GM19467 (cell line): ENCODE measurements around the gene STK35.

ENCODE experiments used
- ATAC-seq: cut with Tn5 transposase; IDR thresholded peaks from one replicate; pipeline ENCODE4 v1.9.1; 2021; ENCODE audit warnings: mild to moderate bottlenecking, moderate library complexity; ENCODE audit not compliant: unreplicated experiment

Gene STK35

GRCh38 chr20:2103461-2104153, 2.0 kb downstream of the STK35 start:
- no peak for ATAC-seq

GRCh38 chr20:2104236-2104635, 2.6 kb downstream of the STK35 start:
- no peak for ATAC-seq

- no peak for ATAC-seq
Measured at GRCh38 chr20:2108498-2108897, 6.9 kb downstream of the STK35 start.

- no peak for ATAC-seq
Measured at GRCh38 chr20:2108987-2109386, 7.4 kb downstream of the STK35 start.

- no peak for ATAC-seq
Measured at GRCh38 chr20:2109425-2110210, 8.0 kb downstream of the STK35 start.

- no peak for ATAC-seq
Measured at GRCh38 chr20:2112910-2113309, 11.3 kb downstream of the STK35 start.

GRCh38 chr20:2114127-2114959, 12.7 kb downstream of the STK35 start:
- ATAC-seq: no peak

- no peak for ATAC-seq
Measured at GRCh38 chr20:2114990-2115681, 13.5 kb downstream of the STK35 start.

GRCh38 chr20:2116170-2116940, 14.7 kb downstream of the STK35 start:
- ATAC-seq: no peak

GRCh38 chr20:2118783-2119182, 17.2 kb downstream of the STK35 start:
- no peak for ATAC-seq

GRCh38 chr20:2122936-2123335, 21.3 kb downstream of the STK35 start:
- no peak for ATAC-seq

- ATAC-seq: no peak
Measured at GRCh38 chr20:2123720-2124119, 22.1 kb downstream of the STK35 start.

GRCh38 chr20:2124564-2125213, 23.1 kb downstream of the STK35 start:
- ATAC-seq: no peak

GRCh38 chr20:2125474-2126112, 24.0 kb downstream of the STK35 start:
- ATAC-seq: no peak

GRCh38 chr20:2127238-2127637, 25.6 kb downstream of the STK35 start:
- ATAC-seq: no peak

- ATAC-seq: no peak
Measured at GRCh38 chr20:2128542-2128941, 26.9 kb downstream of the STK35 start.

- ATAC-seq: no peak
Measured at GRCh38 chr20:2130062-2130591, 28.5 kb downstream of the STK35 start.

- ATAC-seq: no peak
Measured at GRCh38 chr20:2130683-2131082, 29.1 kb downstream of the STK35 start.

GRCh38 chr20:2131366-2131765, 29.7 kb downstream of the STK35 start:
- no peak for ATAC-seq
